GM23338 (cell line): Measurements from ENCODE around the gene SEMA6B. TPM values are rescaled to one million over a fixed set of nuclear protein-coding genes. Genes with fewer than 3 reads are reported as not detected.

Source experiments
- ATAC-seq: fragments of 200-7000 bp; cut with Tn5 transposase; 3 replicates; pipeline ENCODE4 v1.9.1; 2020
- DNase-seq: peaks from one replicate; pipeline ENCODE4 v3.0.0-alpha.2; 2015; ENCODE audit warnings: low spot score
- H2AFZ ChIP-seq: fragments of 200-600 bp; sonication (generic); 2 replicates; pipeline ENCODE4 v1.8.0; 2016; ENCODE audit warnings: antibody characterized with exemption, mild to moderate bottlenecking, moderate library complexity
- H3F3A ChIP-seq: fragments of 200-600 bp; sonication (generic); replicated peaks from 2 replicates; pipeline ENCODE4 v1.8.0; 2017; ENCODE audit warnings: antibody characterized with exemption, mixed run types, low read depth
- H3K27ac ChIP-seq: fragments of 200-600 bp; sonication (generic); 2 replicates; pipeline ENCODE4 v1.6.1; 2016; ENCODE audit warnings: low read depth
- H3K27me3 ChIP-seq: fragments of 200-600 bp; sonication (generic); 2 replicates; pipeline ENCODE4 v1.8.0; 2016; ENCODE audit warnings: mild to moderate bottlenecking, mixed run types, moderate library complexity; ENCODE audit not compliant: insufficient read depth
- H3K36me3 ChIP-seq: fragments of 200-600 bp; sonication (generic); 2 replicates; pipeline ENCODE4 v1.8.0; 2016; ENCODE audit warnings: mild to moderate bottlenecking; ENCODE audit not compliant: insufficient read depth
- H3K4me1 ChIP-seq: fragments of 200-600 bp; sonication (generic); 2 replicates; pipeline ENCODE4 v1.8.0; 2016; ENCODE audit warnings: mild to moderate bottlenecking, moderate library complexity; ENCODE audit not compliant: insufficient read depth
- H3K4me2 ChIP-seq: fragments of 200-600 bp; sonication (generic); 2 replicates; pipeline ENCODE4 v1.7.1; 2017; ENCODE audit warnings: mixed run types
- H3K4me3 ChIP-seq: fragments of 200-600 bp; sonication (generic); 2 replicates; pipeline ENCODE4 v1.6.1; 2016; ENCODE audit warnings: mixed run types
- H3K79me2 ChIP-seq: fragments of 200-600 bp; sonication (generic); replicated peaks from 2 replicates; pipeline ENCODE4 v1.8.0; 2017; ENCODE audit warnings: mild to moderate bottlenecking; ENCODE audit not compliant: insufficient read depth
- H3K9me2 ChIP-seq: fragments of 200-600 bp; sonication (generic); 2 replicates; pipeline ENCODE4 v1.8.0; 2017; ENCODE audit not compliant: insufficient read depth
- H4K20me1 ChIP-seq: fragments of 200-600 bp; sonication (generic); replicated peaks from 2 replicates; pipeline ENCODE4 v1.8.0; 2017; ENCODE audit warnings: mild to moderate bottlenecking; ENCODE audit not compliant: insufficient read depth
- H3K27ac Mint-ChIP-seq: 2 replicates; pipeline ENCODE4 v1.8.0; 2020; ENCODE audit warnings: inconsistent platforms, mild to moderate bottlenecking, moderate library complexity, mixed read lengths
- H3K27me3 Mint-ChIP-seq: 3 replicates; pipeline ENCODE4 v1.8.0; 2022; ENCODE audit warnings: low read depth, mild to moderate bottlenecking, moderate library complexity, mixed read lengths, inconsistent platforms; ENCODE audit not compliant: insufficient read depth, poor library complexity
- H3K36me3 Mint-ChIP-seq: 3 replicates; pipeline ENCODE4 v1.8.0; 2021; ENCODE audit warnings: low read depth, mild to moderate bottlenecking, inconsistent platforms, moderate library complexity, mixed read lengths
- H3K4me1 Mint-ChIP-seq: 3 replicates; pipeline ENCODE4 v1.8.0; 2020; ENCODE audit warnings: mild to moderate bottlenecking, inconsistent platforms, mixed read lengths
- H3K4me3 Mint-ChIP-seq: 3 replicates; pipeline ENCODE4 v1.8.0; 2021; ENCODE audit warnings: moderate library complexity, mild to moderate bottlenecking, inconsistent platforms, mixed read lengths
- H3K9me3 Mint-ChIP-seq: 3 replicates; pipeline ENCODE4 v1.8.0; 2020; ENCODE audit warnings: moderate library complexity, mild to moderate bottlenecking, inconsistent platforms, mixed read lengths
- CREB1 ChIP-seq: fragments of 250-450 bp; sonication (Bioruptor Pico); IDR thresholded peaks from 2 replicates; pipeline ENCODE4 v1.5.0; 2020; ENCODE audit warnings: low read depth, mild to moderate bottlenecking, moderate library complexity
- EZH2phosphoT487 ChIP-seq: fragments of 200-600 bp; sonication (generic); IDR thresholded peaks from one replicate; pipeline ENCODE4 v1.8.1; 2018; ENCODE audit warnings: antibody characterized with exemption; ENCODE audit not compliant: unreplicated experiment
- JUNB ChIP-seq: IDR thresholded peaks from one replicate; pipeline ENCODE4 v1.6.1; 2016; ENCODE audit warnings: antibody characterized with exemption; ENCODE audit not compliant: unreplicated experiment
- NANOG ChIP-seq: IDR thresholded peaks from 2 replicates; pipeline ENCODE4 v1.6.1; 2016; ENCODE audit warnings: antibody characterized with exemption, borderline replicate concordance
- POLR2AphosphoS5 ChIP-seq: IDR thresholded peaks from 2 replicates; pipeline ENCODE4 v1.6.1; 2016; ENCODE audit warnings: antibody characterized with exemption, low read depth
- STAT1 ChIP-seq: IDR thresholded peaks from one replicate; pipeline ENCODE4 v1.6.1; 2016; ENCODE audit warnings: antibody characterized with exemption; ENCODE audit not compliant: unreplicated experiment
- ZNF114 ChIP-seq: fragments of 250-450 bp; sonication (Bioruptor Pico); IDR thresholded peaks from 2 replicates; pipeline ENCODE4 v1.5.0; 2020; ENCODE audit warnings: mild to moderate bottlenecking, moderate library complexity
- ZNF331 ChIP-seq: fragments of 250-450 bp; sonication (Bioruptor Pico); IDR thresholded peaks from 2 replicates; pipeline ENCODE4 v1.5.0; 2020; ENCODE audit warnings: low read depth, mild to moderate bottlenecking, moderate library complexity
- ZNF462 ChIP-seq: fragments of 250-450 bp; sonication (Bioruptor Pico); IDR thresholded peaks from 2 replicates; pipeline ENCODE4 v1.5.0; 2020; ENCODE audit warnings: mild to moderate bottlenecking, moderate library complexity
- polyA plus RNA-seq: library from polyadenylated mRNA; unstranded; fragments of >200 nt; fragmentation: Nextera tagmentation; extraction: Ambion mirVana; gene quantifications from 2 replicates; pipeline ENCODE4 v1.2.1, GENCODE V29; 2016
- total RNA-seq: library from RNA; depleted of rRNA; stranded (reverse); fragments of >200 nt; shearing (Covaris generic); gene quantifications from 2 replicates; pipeline ENCODE4 v1.2.3, GENCODE V29; 2014
- TF ChIP-seq, protein P1 (sequence below): IDR thresholded peaks from one replicate; pipeline ENCODE4 v1.6.1; 2018; ENCODE audit warnings: antibody characterized with exemption; ENCODE audit not compliant: unreplicated experiment
- TF ChIP-seq, protein P2 (sequence below): IDR thresholded peaks from 2 replicates; pipeline ENCODE4 v1.6.1; 2016; ENCODE audit warnings: antibody characterized with exemption

The SEMA6B gene
- total and polyA plus RNA-seq, 2 experiments from 2014 or later, result 5.3 to 42.7 TPM

- Mint-ChIP-seq H3K9me3 (peaks cover 3% of the 10 kb centered on the region; the same call in 2 of the 3 replicates), H3K4me3 (no peak overlapping the region), H3K27me3 (peaks cover 27% of the 10 kb centered on the region), H3K36me3 (peaks cover 2% of the 10 kb centered on the region; the same call in 1 of the 3 replicates), H3K27ac (no peak overlapping the region), H3K4me1 (peaks cover 4% of the 10 kb centered on the region)
- no peaks in the 10 kb centered on the region; the same call in 1 of the 2 replicates for H4K20me1 ChIP-seq
- no peaks in the 10 kb centered on the region for H3K4me1 ChIP-seq
- TF ChIP-seq, protein P1, sequence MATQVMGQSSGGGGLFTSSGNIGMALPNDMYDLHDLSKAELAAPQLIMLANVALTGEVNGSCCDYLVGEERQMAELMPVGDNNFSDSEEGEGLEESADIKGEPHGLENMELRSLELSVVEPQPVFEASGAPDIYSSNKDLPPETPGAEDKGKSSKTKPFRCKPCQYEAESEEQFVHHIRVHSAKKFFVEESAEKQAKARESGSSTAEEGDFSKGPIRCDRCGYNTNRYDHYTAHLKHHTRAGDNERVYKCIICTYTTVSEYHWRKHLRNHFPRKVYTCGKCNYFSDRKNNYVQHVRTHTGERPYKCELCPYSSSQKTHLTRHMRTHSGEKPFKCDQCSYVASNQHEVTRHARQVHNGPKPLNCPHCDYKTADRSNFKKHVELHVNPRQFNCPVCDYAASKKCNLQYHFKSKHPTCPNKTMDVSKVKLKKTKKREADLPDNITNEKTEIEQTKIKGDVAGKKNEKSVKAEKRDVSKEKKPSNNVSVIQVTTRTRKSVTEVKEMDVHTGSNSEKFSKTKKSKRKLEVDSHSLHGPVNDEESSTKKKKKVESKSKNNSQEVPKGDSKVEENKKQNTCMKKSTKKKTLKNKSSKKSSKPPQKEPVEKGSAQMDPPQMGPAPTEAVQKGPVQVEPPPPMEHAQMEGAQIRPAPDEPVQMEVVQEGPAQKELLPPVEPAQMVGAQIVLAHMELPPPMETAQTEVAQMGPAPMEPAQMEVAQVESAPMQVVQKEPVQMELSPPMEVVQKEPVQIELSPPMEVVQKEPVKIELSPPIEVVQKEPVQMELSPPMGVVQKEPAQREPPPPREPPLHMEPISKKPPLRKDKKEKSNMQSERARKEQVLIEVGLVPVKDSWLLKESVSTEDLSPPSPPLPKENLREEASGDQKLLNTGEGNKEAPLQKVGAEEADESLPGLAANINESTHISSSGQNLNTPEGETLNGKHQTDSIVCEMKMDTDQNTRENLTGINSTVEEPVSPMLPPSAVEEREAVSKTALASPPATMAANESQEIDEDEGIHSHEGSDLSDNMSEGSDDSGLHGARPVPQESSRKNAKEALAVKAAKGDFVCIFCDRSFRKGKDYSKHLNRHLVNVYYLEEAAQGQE, result no peak
- no peak for TF ChIP-seq CREB1 (CRISPR knock-in tag)
- TF ChIP-seq JUNB, result no peak
- no peak for TF ChIP-seq ZNF114
- no peak for TF ChIP-seq ZNF462 (CRISPR knock-in tag)
- TF ChIP-seq ZNF331 (CRISPR knock-in tag), result no peak
- no peak for TF ChIP-seq EZH2phosphoT487
- TF ChIP-seq POLR2AphosphoS5, result no peak
- TF ChIP-seq STAT1, result no peak
- no peak for TF ChIP-seq NANOG
- TF ChIP-seq, protein P2, sequence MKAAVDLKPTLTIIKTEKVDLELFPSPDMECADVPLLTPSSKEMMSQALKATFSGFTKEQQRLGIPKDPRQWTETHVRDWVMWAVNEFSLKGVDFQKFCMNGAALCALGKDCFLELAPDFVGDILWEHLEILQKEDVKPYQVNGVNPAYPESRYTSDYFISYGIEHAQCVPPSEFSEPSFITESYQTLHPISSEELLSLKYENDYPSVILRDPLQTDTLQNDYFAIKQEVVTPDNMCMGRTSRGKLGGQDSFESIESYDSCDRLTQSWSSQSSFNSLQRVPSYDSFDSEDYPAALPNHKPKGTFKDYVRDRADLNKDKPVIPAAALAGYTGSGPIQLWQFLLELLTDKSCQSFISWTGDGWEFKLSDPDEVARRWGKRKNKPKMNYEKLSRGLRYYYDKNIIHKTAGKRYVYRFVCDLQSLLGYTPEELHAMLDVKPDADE, result no peak
- ATAC-seq (no peak), DNase-seq (no peak)
- H3K36me3 ChIP-seq, result no peaks in the 10 kb centered on the region
- peaks cover 6% of the 10 kb centered on the region; the same call in 1 of the 2 replicates for H3K27me3 ChIP-seq
- H2AFZ ChIP-seq, result no peak overlapping the region
- H3K79me2 ChIP-seq, result no peaks in the 10 kb centered on the region
- H3K4me2 ChIP-seq, result no peak overlapping the region
- no peaks in the 10 kb centered on the region for H3F3A ChIP-seq
- no peak overlapping the region for H3K4me3 ChIP-seq
- H3K9me2 ChIP-seq, result no peaks in the 10 kb centered on the region
- H3K27ac ChIP-seq, result no peak overlapping the region
Observed at GRCh38 chr19:4521170-4521887, 38.2 kb downstream of the SEMA6B start.
